Pancreas (tissue), 10 donors: ENCODE results near the gene ANKRD23. TPM values are rescaled to one million over a fixed set of nuclear protein-coding genes. Genes with fewer than 3 reads are reported as not detected.

ENCODE experiments used
- ATAC-seq, 4 donors: fragments of 200-7000 bp; cut with Tn5 transposase; one replicate each; pipeline versions ENCODE4 v1.8.0 to v1.9.1; 2020; ENCODE audit warnings: mild to moderate bottlenecking in 4 of 4, moderate library complexity in 4 of 4
- DNase-seq, 6 donors: peaks; one replicate each; pipeline ENCODE4 v3.0.0-alpha.2; 2020
- FAIRE-seq: peaks from 2 replicates; lab custom pipeline; 2012; peaks lifted over from hg19 to GRCh38; lab: Jason Lieb, UNC
- H3K27ac ChIP-seq, 4 donors: fragments of 200-600 bp; sonication (generic); 1 replicate in 3 of 4; 2 replicates in 1 of 4; pipeline versions ENCODE4 v1.5.0 to v1.8.0; 2020
- H3K27me3 ChIP-seq, 4 donors: fragments of 200-600 bp; one replicate each; pipeline ENCODE4 v1.8.0; 2021
- H3K36me3 ChIP-seq, 3 donors: fragments of 200-600 bp; sonication (generic) in 1 of 3; one replicate each; pipeline versions ENCODE4 v1.5.0 to v1.8.0; 2020 to 2021
- H3K4me1 ChIP-seq, 3 donors: fragments of 200-600 bp; one replicate each; pipeline ENCODE4 v1.8.0; 2021
- H3K4me3 ChIP-seq, 4 donors: fragments of 200-600 bp; sonication (generic) in 2 of 4; one replicate each; pipeline versions ENCODE4 v1.5.0 to v1.8.0; 2020 to 2021
- H3K9me3 ChIP-seq, 4 donors: fragments of 200-600 bp; one replicate each; pipeline ENCODE4 v1.8.0; 2021
- CTCF ChIP-seq, 4 donors: fragments of 200-600 bp; sonication (generic) in 3 of 4; IDR thresholded peaks; one replicate each; pipeline versions ENCODE4 v1.5.0 to v1.8.0; 2021; ENCODE audit warnings: antibody characterized with exemption in 4 of 4
- WGBS, 2 donors: extraction: QIAGEN DNeasy Blood & Tissue Kit; methylation state at CpG; one replicate each; pipeline ENCODE4 v1.1.7; 2013; 5-methylcytosine and 5-hydroxymethylcytosine counted together
- intact Hi-C, 3 donors: fragments of 100-400 bp; cut with DNase I; formaldehyde crosslinking; loops; one replicate each; pipeline versions ENCODE4 v1.11.1 to v1.14.2; 2022
- polyA plus RNA-seq, 2 donors: library from polyadenylated mRNA; stranded (reverse); fragments of 200-250 nt; gene quantifications; one replicate each; pipeline ENCODE4 v1.2.3, GENCODE V29; 2013
- total RNA-seq, 6 donors: library from RNA; stranded (reverse); fragmentation: NEBNext Ultra II Directional in 4 of 6; extraction: Animal tissue kit (Norgen Biotek cat#: 25700) in 4 of 6; gene quantifications; one replicate each; pipeline versions ENCODE4 v1.2.1 to v1.2.4, GENCODE V29; 2021 to 2023
- donor health status: healthy with polysubstance abuse.
- donor health status: DM: no; HTN: no; CAD: no; lungs with moderate emphysema.
- donor health status: DM: no; HTN: no; CAD: no.
- donor health status: control.
- donor health status: control.
- donor health status: Bipolar disorder and iron deficiency.
- donor health status: DM: yes; HTN: yes; CAD: no.
- donor health status: DM: no; HTN: no; CAD: no.
- donor health status: DM: no; HTN: no; CAD: no.
- donor health status: DM: yes; HTN: yes; CAD: no.

Gene ANKRD23
- total and polyA plus RNA-seq, 8 donors = 0.95 to 10.9 (median 2.9) TPM

GRCh38 chr2:96830044-96830562 lies 13.7 kb downstream of the ANKRD23 start:
- WGBS, 2 donors = 57 to 62% methylated on average over 5 of the region's 5 CpGs
- DNase-seq = peak in 1 of 6 donors; percentile 20
- Histone ChIP-seq H3K4me3 (no peak overlapping the region), H3K4me1 (peaks cover 27 to 33% (median 31%) of the 10 kb centered on the region in 3 donors), H3K36me3 (peaks cover 4 to 61% (median 37%) of the 10 kb centered on the region in 3 donors), H3K27me3 (no peaks in the 10 kb centered on the region), H3K27ac (no peak overlapping the region), H3K9me3 (no peaks in the 10 kb centered on the region)
- no peak for ATAC-seq
- TF ChIP-seq CTCF (IDR thresholded peaks at IDR 0.05) = no peak
- no peak for FAIRE-seq
- intact Hi-C loops = no loop called here

- H3K36me3 ChIP-seq = peaks cover 4 to 57% (median 38%) of the 10 kb centered on the region in 3 donors
- DNase-seq (peak in 1 of 6 donors; percentile 18), ATAC-seq (no peak), FAIRE-seq (no peak)
- TF ChIP-seq CTCF (IDR thresholded peaks at IDR 0.05) = no peak
- H3K9me3 ChIP-seq = no peaks in the 10 kb centered on the region
- WGBS, 2 donors = 94 to 95% methylated on average over 13 of the region's 13 CpGs
- no peak overlapping the region for H3K27ac ChIP-seq
- peaks cover 31 to 37% (median 34%) of the 10 kb centered on the region in 3 donors for H3K4me1 ChIP-seq
- H3K27me3 ChIP-seq = no peaks in the 10 kb centered on the region
- intact Hi-C loops = no loop called here
- no peak overlapping the region for H3K4me3 ChIP-seq
Measured at GRCh38 chr2:96828874-96829273, 14.9 kb downstream of the ANKRD23 start.

- Histone ChIP-seq H3K9me3 (no peaks in the 10 kb centered on the region), H3K4me1 (peaks cover 27 to 37% (median 33%) of the 10 kb centered on the region in 3 donors), H3K36me3 (peaks cover 4 to 57% (median 38%) of the 10 kb centered on the region in 3 donors), H3K4me3 (no peak overlapping the region), H3K27ac (no peak overlapping the region), H3K27me3 (no peaks in the 10 kb centered on the region)
- FAIRE-seq (no peak), DNase-seq (peak in 2 of 6 donors; percentile 18 to 49), ATAC-seq (no peak)
- 94% methylated on average over 14 of the region's 14 CpGs for WGBS, 2 donors
- intact Hi-C loops = no loop called here
- no peak for TF ChIP-seq CTCF (IDR thresholded peaks at IDR 0.05)
Measured at GRCh38 chr2:96828436-96828835, 15.4 kb downstream of the ANKRD23 start.

- Histone ChIP-seq H3K4me1 (peaks cover 11 to 22% (median 22%) of the 10 kb centered on the region in 3 donors), H3K9me3 (no peaks in the 10 kb centered on the region), H3K36me3 (peaks cover 4 to 57% (median 44%) of the 10 kb centered on the region in 3 donors), H3K27me3 (no peaks in the 10 kb centered on the region), H3K4me3 (no peak overlapping the region), H3K27ac (no peak overlapping the region)
- TF ChIP-seq CTCF (IDR thresholded peaks at IDR 0.05) = no peak
- ATAC-seq = no peak
- intact Hi-C loops = no loop called here
- peak in 2 of 6 donors; percentile 13 to 60 for DNase-seq
- 90 to 95% methylated on average over 22 of the region's 22 CpGs for WGBS, 2 donors
- FAIRE-seq = no peak
Measured at GRCh38 chr2:96826546-96827278, 17.1 kb downstream of the ANKRD23 start.

GRCh38 chr2:96825057-96825456 lies 18.8 kb downstream of the ANKRD23 start:
- 89 to 91% methylated on average over 14 of the region's 14 CpGs for WGBS, 2 donors
- FAIRE-seq (no peak), DNase-seq (no peak)

More at GRCh38 chr2:96825057-96825456, 18.8 kb downstream of the ANKRD23 start:
- TF ChIP-seq CTCF (IDR thresholded peaks at IDR 0.05) = no peak
- peaks cover 18 to 30% (median 30%) of the 10 kb centered on the region in 3 donors for H3K4me1 ChIP-seq
- no peak for ATAC-seq
- intact Hi-C loops = no loop called here
- peaks cover 4 to 49% (median 38%) of the 10 kb centered on the region in 3 donors for H3K36me3 ChIP-seq
- no peaks in the 10 kb centered on the region for H3K9me3 ChIP-seq
- no peaks in the 10 kb centered on the region for H3K27me3 ChIP-seq
- no peak overlapping the region for H3K4me3 ChIP-seq
- H3K27ac ChIP-seq = no peak overlapping the region
